ENCODE data around the gene SYNPR.

DNA sequence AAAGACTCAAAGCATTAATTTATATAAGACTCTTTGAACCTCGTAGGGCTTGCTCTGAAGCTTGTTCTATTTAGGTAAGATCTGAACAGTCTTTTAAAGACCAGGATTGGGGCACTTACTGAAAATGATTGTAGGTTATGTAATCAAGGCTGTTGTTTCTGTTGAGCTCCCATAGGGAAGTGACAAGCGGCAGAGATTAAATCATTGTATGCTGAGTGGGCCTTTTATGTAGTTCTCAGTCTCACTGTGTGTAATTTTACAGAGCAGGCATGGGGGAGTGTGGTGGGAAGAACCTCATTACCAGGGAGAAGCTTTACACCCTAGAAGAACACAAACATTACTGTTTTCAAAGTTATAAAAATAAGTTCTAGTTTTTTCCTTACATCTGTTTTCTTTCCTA lies 214.4 kb downstream of the SYNPR start:
- TF ChIP-seq EZH2 (optimal IDR thresholded peaks at IDR 0.05; ENCODE audit: low read depth, low read length) (no peak), EZH2phosphoT487 (IDR thresholded peaks at IDR 0.05; ENCODE audit: low read length) (no peak)

All from MM.1S (cell line).